SKM-1 treated with dmso at 0.1 percent for 144 hours (cell line): ENCODE results near the gene PRDM15.

Experiments used
- DNase-seq: peaks from one replicate; lab custom pipeline; 2025; ENCODE audit not compliant: unreplicated experiment; lab: John Stamatoyannopoulos, UW

Gene PRDM15

GRCh38 chr21:41887667-41888066 lies 8.5 kb upstream of the PRDM15 start:
- DNase-seq: no peak

- DNase-seq: no peak
These were observed 7.2 kb upstream of the PRDM15 start for GRCh38 chr21:41886328-41886727.

- DNase-seq: no peak
These were observed 6.3 kb upstream of the PRDM15 start for GRCh38 chr21:41885341-41886024.

GRCh38 chr21:41884501-41885030 lies 5.4 kb upstream of the PRDM15 start:
- DNase-seq: no peak

GRCh38 chr21:41883582-41883981 lies 4.4 kb upstream of the PRDM15 start:
- no peak for DNase-seq

- no peak for DNase-seq
These were observed 1.9 kb upstream of the PRDM15 start for GRCh38 chr21:41881051-41881450.

- no peak for DNase-seq
These were observed 1.0 kb upstream of the PRDM15 start for GRCh38 chr21:41880153-41880552.

GRCh38 chr21:41878831-41879189 lies 334 bp downstream of the PRDM15 start:
- peak; percentile 54 for DNase-seq

- peak; percentile 37 for DNase-seq
These were observed 978 bp downstream of the PRDM15 start for GRCh38 chr21:41877901-41878830.

GRCh38 chr21:41876928-41877652 lies 2.1 kb downstream of the PRDM15 start:
- DNase-seq: no peak

GRCh38 chr21:41876396-41876795 lies 2.7 kb downstream of the PRDM15 start:
- DNase-seq: no peak

- DNase-seq: no peak
These were observed 4.1 kb downstream of the PRDM15 start for GRCh38 chr21:41875086-41875485.

- no peak for DNase-seq
These were observed 4.5 kb downstream of the PRDM15 start for GRCh38 chr21:41874611-41875010.

- no peak for DNase-seq
These were observed 5.7 kb downstream of the PRDM15 start for GRCh38 chr21:41873426-41873825.

GRCh38 chr21:41873005-41873404 lies 6.1 kb downstream of the PRDM15 start:
- no peak for DNase-seq

GRCh38 chr21:41871293-41872030 lies 7.7 kb downstream of the PRDM15 start:
- no peak for DNase-seq

- DNase-seq: no peak
These were observed 9.4 kb downstream of the PRDM15 start for GRCh38 chr21:41869771-41870170.

- DNase-seq: no peak
These were observed 11.0 kb downstream of the PRDM15 start for GRCh38 chr21:41868062-41868710.

- no peak for DNase-seq
These were observed 11.8 kb downstream of the PRDM15 start for GRCh38 chr21:41867313-41867712.

GRCh38 chr21:41866274-41866809 lies 12.8 kb downstream of the PRDM15 start:
- DNase-seq: no peak
